BE2C (cell line): ENCODE results near the gene SPTBN4.

ENCODE experiments used
- DNase-seq: peaks from one replicate; pipeline ENCODE4 v3.0.0-alpha.2; 2020
- H3K27me3 ChIP-seq: fragments of 250-450 bp; sonication (Bioruptor Pico); 2 replicates; pipeline ENCODE4 v1.5.1; 2020; ENCODE audit warnings: mild to moderate bottlenecking
- H3K36me3 ChIP-seq: fragments of 250-450 bp; sonication (Bioruptor Pico); 2 replicates; pipeline ENCODE4 v1.5.1; 2020; ENCODE audit warnings: mild to moderate bottlenecking
- H3K4me1 ChIP-seq: fragments of 250-450 bp; sonication (Bioruptor Pico); 2 replicates; pipeline ENCODE4 v1.5.1; 2020
- H3K4me3 ChIP-seq: 2 replicates; pipeline ENCODE4 v1.5.1; 2011; ENCODE audit warnings: low read depth, low read length
- H3K9me3 ChIP-seq: fragments of 250-450 bp; sonication (Bioruptor Pico); 2 replicates; pipeline ENCODE4 v1.5.1; 2020
- TF ChIP-seq, protein P1 (sequence below): IDR thresholded peaks from 2 replicates; pipeline ENCODE4 v1.5.1; 2012; ENCODE audit warnings: mild to moderate bottlenecking, low read depth, low read length

Gene SPTBN4

DNA sequence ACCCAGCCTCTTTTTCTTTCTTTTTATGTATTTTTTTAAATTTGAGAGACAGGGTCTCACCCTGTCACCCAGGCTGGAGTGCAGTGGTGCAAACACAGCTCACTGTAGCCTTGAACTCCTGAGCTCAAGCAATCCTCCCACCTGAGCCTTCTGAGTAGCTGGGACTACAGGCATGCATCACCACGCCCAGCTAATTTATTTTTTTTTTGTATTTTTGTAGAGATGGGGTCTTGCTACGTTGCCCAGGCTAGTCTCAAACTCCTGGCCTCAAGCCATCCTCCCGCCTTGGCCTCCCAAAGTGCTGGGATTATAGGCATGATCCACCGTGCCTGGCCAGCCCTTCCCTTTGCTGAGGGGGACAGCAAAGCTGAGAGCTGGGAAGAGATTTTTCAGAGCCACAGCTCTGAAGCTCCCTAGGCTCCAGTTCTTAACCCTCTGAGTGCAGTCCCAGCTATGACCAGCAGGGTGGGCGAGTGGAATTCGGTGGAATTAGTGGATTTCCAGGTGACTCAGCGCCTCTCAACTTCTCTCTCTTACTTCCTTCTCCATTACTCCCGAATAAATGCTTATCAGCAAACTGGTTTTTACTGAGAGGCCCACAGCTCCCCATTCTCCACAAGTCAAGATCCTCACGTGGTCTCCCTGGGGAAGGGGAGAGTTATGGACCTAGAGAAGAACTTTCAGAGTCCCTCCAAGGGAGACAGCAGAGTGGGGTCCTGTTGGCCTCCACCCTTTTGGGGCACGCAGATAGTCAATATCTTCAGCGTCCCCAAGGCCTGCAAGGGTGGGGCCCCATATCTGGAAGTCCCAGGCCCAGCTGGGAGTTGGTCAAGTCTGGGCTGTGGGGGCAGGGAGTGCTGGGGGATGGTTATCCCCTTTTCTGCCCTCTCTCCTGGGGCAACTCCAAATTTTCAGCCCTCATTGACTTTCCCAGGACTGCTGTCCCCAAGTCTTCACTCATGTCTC lies 2.5 kb upstream of the SPTBN4 start:
- Histone ChIP-seq H3K4me1 (peaks cover 12% of the 10 kb centered on the region), H3K36me3 (no peaks in the 10 kb centered on the region), H3K4me3 (no peak overlapping the region), H3K27me3 (peaks cover 16% of the 10 kb centered on the region), H3K9me3 (no peaks in the 10 kb centered on the region)
- TF ChIP-seq, protein P1, sequence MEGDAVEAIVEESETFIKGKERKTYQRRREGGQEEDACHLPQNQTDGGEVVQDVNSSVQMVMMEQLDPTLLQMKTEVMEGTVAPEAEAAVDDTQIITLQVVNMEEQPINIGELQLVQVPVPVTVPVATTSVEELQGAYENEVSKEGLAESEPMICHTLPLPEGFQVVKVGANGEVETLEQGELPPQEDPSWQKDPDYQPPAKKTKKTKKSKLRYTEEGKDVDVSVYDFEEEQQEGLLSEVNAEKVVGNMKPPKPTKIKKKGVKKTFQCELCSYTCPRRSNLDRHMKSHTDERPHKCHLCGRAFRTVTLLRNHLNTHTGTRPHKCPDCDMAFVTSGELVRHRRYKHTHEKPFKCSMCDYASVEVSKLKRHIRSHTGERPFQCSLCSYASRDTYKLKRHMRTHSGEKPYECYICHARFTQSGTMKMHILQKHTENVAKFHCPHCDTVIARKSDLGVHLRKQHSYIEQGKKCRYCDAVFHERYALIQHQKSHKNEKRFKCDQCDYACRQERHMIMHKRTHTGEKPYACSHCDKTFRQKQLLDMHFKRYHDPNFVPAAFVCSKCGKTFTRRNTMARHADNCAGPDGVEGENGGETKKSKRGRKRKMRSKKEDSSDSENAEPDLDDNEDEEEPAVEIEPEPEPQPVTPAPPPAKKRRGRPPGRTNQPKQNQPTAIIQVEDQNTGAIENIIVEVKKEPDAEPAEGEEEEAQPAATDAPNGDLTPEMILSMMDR: peak; percentile 90
- DNase-seq: peak; percentile 87

- TF ChIP-seq, protein P1: no peak
- DNase-seq: no peak
- Histone ChIP-seq H3K4me1 (peaks cover 12% of the 10 kb centered on the region), H3K4me3 (peak overlapping the region; percentile 62), H3K36me3 (no peaks in the 10 kb centered on the region), H3K9me3 (no peaks in the 10 kb centered on the region), H3K27me3 (peaks cover 16% of the 10 kb centered on the region)
Observed at GRCh38 chr19:40465025-40465556, 1.7 kb upstream of the SPTBN4 start.

DNA sequence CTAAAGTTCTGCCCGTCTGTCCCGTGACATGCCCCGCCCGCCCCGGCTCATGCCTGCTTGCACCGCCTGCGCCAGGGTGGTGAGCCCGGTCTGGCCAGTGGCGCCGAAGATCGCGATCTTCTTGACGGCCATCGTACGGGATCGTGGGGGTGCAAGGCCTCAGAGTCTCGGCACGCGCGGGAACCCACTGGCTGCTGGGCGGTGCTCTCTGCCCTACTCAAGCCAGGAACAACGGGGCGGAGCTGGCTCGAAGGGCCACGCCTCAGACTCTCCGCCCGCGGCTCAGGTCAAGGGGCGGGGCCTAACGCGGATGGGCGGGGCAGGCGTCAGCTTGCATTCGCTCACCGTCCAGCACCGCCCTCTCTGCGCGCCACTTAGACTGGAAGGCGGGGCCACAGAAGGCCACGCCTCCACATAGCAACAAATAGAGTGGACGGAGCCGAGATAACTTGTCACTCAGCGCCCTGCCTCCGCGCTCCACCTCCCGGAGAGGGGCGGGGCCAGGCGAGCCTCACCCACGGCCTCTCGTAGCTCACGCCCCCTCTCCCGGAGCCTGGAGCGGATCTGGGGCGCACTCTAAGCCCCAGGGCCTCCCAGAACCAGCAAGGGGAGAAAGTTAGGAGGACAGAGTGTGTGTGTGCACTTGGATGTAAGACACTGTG lies 1.1 kb upstream of the SPTBN4 start, which contains the start of gene BLVRB:
TSS of gene BLVRB (minus strand) at position 189 of the 662 bp plus-strand sequence. CDS start at position 132, 57 bp downstream.
- TF ChIP-seq, protein P1: no peak
- Histone ChIP-seq H3K4me3 (peak within 1 kb of the TSS; percentile 62), H3K36me3 (no peaks in the 10 kb centered on the region), H3K9me3 (no peaks in the 10 kb centered on the region), H3K4me1 (peaks cover 12% of the 10 kb centered on the region), H3K27me3 (peaks cover 16% of the 10 kb centered on the region)
- DNase-seq: peak; percentile 100

DNA sequence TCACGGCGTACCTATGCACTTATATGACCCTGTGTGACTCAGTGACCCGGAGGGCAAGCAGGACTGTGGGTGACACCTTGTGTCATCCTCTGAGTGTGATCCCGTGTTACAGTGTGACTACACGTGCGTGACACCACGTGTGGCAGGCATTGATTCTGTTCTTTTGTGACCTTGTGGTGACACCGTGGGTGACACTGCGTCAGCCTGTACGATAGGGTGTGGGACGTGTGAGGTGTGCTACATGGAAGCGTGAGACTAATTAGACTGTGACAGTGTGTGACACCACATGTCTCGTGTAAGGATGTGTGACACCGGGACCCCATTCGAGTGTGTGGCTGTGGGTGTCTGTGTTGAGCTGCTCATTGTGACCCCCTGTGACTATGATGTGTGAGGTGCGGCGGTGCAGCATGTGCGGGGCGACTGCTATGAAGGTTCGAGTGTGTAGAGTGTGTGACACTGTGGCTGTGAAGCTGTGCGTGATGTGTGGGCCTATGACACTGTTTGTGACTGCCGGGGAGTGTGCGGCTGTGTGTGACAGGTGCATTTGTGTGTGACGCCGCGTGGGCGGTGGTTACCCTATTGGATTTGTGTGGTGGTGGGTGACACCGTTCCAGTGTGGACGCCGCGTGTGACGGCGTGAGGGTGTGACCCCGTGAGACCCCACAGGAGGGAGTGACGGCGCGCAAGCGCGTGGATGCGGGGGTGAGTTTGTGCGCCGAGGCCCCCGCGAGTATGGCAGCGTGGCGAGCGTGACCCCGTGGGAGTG lies 399 bp upstream of the SPTBN4 start:
- H3K9me3 ChIP-seq: no peaks in the 10 kb centered on the region
- TF ChIP-seq, protein P1: no peak
- peaks cover 12% of the 10 kb centered on the region for H3K4me1 ChIP-seq
- DNase-seq: no peak
- H3K4me3 ChIP-seq: peak overlapping the region; percentile 41
- peaks cover 16% of the 10 kb centered on the region for H3K27me3 ChIP-seq
- no peaks in the 10 kb centered on the region for H3K36me3 ChIP-seq

GRCh38 chr19:40469011-40469410 lies 2.2 kb downstream of the SPTBN4 start:
- Histone ChIP-seq H3K9me3 (no peaks in the 10 kb centered on the region), H3K36me3 (no peaks in the 10 kb centered on the region), H3K4me3 (no peak overlapping the region), H3K27me3 (peaks cover 16% of the 10 kb centered on the region), H3K4me1 (peaks cover 12% of the 10 kb centered on the region)
- TF ChIP-seq, protein P1: no peak
- no peak for DNase-seq
